Gastroesophageal sphincter (tissue), 3 donors: ENCODE data around the gene TAS2R42.

Source experiments
- POLR2A ChIP-seq, 2 donors: fragments of 450-650 bp; IDR thresholded peaks; one replicate each; pipeline ENCODE4 v1.6.1; 2017; ENCODE audit warnings: antibody characterized with exemption in 2 of 2, mild to moderate bottlenecking in 2 of 2, moderate library complexity in 1 of 2
- TF ChIP-seq, protein P1 (sequence below), 4 experiments: fragments of 200-600 bp in 2 of 4; fragments of 450-650 bp in 2 of 4; sonication (generic) in 1 of 4; IDR thresholded peaks; one replicate each; pipeline ENCODE4 v1.5.1; 2017 to 2019; ENCODE audit warnings: antibody characterized with exemption in 4 of 4, mild to moderate bottlenecking in 2 of 4, moderate library complexity in 2 of 4

GRCh38 chr12:11154400-11154925, 32.3 kb downstream of the TAS2R42 start:
- no peak for TF ChIP-seq POLR2A (IDR thresholded peaks at IDR 0.05)
- TF ChIP-seq, protein P1, sequence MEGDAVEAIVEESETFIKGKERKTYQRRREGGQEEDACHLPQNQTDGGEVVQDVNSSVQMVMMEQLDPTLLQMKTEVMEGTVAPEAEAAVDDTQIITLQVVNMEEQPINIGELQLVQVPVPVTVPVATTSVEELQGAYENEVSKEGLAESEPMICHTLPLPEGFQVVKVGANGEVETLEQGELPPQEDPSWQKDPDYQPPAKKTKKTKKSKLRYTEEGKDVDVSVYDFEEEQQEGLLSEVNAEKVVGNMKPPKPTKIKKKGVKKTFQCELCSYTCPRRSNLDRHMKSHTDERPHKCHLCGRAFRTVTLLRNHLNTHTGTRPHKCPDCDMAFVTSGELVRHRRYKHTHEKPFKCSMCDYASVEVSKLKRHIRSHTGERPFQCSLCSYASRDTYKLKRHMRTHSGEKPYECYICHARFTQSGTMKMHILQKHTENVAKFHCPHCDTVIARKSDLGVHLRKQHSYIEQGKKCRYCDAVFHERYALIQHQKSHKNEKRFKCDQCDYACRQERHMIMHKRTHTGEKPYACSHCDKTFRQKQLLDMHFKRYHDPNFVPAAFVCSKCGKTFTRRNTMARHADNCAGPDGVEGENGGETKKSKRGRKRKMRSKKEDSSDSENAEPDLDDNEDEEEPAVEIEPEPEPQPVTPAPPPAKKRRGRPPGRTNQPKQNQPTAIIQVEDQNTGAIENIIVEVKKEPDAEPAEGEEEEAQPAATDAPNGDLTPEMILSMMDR (IDR thresholded peaks at IDR 0.05), result no peak
